Measurements from ENCODE around the gene RTKN2.

DNA sequence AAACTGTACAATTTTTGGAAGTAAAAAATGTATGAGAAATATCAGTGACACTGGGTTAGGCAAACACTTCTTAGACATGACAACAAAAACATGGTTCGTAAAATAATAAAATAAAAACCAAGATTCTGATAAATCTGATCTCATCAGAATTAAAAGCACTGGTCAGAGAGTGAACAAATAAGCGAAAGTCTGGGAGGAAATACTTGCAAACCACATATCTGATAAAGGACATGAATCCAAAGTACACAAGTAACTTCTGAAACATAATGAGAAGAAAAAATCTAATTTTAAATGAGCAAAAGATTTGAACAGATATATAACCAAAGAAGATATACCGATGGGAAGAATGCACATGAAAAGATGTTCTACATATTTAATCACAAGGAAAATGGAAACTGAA lies 91.5 kb downstream of the RTKN2 start:
- no peak for TF ChIP-seq CTCF (conservative IDR thresholded peaks at IDR 0.05; ENCODE audit: low read length)
- no peak for TF ChIP-seq EZH2phosphoT487 (IDR thresholded peaks at IDR 0.05; ENCODE audit: borderline replicate concordance)

Measured in Loucy (cell line).